ENCODE measurements around the gene TADA2A.
A peak's percentile ranks its signal among the peaks of the same experiment; 100 is the strongest.

Gene TADA2A

DNA sequence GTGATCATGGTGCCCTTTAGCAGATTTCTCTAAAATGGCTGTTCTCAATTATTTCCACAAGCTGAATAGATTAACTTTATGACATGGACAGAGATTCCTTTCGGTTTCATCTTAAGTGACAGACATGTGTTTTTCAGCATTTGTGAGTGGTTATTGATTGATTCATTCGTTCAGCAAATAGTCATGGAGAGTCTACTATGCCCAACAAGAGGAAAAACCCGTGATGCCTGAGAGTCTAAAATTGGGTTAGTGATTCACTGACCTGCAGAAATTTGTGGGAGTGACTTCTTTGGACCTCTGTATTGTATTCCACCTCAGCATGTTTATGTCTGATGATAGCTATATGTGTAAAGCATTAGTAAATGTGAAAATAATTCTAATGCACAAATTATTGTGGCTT, 55.0 kb downstream of the TADA2A start:
- DNase-seq (ENCODE audit: low read depth in 2 of 2): no peak

DNA sequence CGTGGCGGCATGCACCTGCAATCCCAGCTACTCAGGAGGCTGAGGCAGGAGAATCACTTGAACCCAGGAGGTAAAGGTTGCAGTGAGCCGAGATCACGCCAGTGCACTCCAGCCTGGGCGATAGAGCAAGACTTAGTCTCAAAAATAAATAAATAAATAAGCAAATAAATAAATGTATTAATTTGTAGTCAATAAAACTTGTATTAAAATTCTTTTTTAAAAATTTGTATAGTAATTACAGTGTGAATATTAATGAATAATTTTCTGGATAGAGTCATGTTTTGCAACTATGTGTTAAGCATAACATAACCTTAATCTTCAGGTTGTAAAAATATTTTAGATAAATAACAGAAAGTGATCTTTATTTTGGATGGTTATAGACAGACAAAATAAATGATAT, 55.8 kb downstream of the TADA2A start:
- DNase-seq (ENCODE audit: low read depth in 2 of 2): no peak

DNA sequence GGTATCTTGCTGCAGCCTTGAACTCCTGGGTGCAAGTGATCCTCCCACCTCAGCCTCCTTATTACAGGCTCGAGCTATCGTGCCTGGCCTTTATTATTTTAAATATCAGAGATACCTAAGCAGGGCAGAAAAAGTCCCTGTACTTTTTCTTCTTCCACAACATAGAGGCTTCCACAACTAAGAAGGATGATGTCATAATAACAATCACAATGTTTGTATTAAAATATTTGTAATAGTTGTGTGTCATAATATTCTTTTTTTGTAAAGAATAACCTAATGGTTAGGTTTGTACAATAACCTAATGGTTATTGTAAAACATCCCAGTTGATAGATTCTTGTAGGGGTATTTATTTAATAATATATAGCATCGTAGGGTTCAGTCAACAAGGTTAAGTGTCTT, 56.4 kb downstream of the TADA2A start:
- DNase-seq (ENCODE audit: low read depth in 2 of 2): no peak

DNA sequence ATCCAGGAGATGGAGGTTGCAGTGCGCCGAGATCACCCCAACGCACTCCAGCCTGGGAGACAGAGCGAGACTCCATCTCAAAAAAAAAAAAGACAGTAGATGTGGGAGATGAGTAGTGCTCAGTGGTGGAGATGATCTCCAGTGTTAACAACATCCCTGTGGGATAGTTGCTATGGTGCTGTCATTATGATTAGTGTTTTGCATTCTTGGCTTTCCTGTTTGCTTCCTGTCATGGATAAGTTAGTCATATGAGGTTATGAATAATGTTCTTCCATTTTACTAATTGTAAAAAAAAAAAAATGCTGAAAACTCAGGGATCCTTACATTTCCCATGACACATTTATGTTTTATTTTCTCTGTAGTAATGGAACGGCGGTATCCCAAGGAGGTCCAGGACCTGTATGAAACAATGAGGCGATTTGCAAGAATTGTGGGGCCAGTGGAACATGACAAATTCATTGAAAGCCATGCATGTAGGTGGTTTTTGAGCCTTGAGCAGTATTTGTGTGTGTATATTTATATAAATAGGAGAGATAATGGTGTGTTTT, 58.5 kb downstream of the TADA2A start:
- no peak for DNase-seq (ENCODE audit: low read depth in 2 of 2)

DNA sequence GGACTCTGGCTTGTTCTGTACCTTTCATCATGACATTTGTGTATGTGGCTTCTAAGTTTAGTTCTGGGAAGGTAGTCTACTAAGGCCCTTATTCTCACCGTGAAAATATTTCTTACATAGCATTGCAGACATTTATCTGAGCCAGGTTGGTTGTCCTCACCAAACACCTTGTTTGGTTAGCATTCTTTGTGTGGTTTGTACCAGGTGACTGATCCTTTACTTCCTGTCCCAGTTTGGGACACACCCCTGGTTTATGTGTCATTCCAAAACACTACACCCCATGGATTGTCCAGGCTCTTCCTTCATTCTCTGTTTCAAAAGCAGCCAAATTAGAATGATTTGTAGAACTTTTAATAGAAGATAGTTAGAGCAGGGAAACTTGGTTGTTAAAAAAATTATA, 59.8 kb downstream of the TADA2A start:
- DNase-seq (ENCODE audit: low read depth in 2 of 2): no peak

DNA sequence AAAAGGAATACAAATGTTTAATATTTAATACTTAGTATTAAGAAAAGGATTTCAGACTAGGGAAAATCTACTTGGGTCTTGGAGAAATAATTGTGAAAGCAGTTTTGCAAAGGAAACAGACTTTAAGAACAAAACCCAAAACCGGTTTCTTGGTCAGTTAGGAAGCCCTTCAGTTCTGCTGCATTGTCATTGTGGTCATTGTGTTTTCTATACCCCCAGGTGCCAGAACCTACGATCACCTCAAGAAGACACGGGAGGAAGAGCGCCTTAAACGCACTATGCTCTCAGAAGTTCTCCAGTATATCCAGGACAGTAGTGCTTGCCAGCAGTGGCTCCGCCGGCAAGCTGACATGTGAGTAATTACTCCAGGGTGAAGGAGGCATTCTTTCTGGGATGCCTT, 63.5 kb downstream of the TADA2A start:
- no peak for DNase-seq (ENCODE audit: low read depth in 2 of 2)

DNA sequence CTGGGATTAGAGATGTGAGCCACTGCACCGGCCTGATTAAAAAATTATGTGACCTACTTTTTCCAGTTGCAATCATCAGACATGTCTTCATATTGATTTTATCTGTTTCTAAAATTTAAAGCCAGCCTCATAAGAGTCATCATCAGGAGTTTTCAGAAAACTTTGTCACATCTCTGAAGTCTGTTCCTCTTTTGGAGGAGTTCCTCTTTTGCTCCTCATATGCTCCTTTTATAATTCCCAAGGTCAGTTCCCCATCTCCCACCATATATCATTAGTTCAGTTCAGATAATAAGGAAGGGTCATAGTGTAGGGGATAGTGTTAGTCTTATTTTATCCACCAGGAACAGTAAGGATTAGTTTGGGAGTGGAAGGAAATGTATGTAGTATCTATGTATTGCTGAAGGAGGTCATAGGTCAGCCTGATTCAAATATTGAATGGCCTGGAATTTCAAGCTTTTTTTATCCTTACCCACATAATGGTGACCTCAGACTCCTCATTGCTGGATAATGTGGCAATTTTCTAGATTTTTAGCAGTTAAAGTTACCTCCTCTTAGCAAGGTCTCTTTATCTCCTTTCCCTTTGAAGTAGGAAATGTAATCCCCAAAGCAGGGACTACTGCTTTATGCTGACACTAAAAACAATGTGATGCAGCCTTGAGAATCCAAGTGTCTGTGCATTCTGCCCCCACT, 69.2 kb downstream of the TADA2A start:
- DNase-seq (ENCODE audit: low read depth in 2 of 2): no peak

DNA sequence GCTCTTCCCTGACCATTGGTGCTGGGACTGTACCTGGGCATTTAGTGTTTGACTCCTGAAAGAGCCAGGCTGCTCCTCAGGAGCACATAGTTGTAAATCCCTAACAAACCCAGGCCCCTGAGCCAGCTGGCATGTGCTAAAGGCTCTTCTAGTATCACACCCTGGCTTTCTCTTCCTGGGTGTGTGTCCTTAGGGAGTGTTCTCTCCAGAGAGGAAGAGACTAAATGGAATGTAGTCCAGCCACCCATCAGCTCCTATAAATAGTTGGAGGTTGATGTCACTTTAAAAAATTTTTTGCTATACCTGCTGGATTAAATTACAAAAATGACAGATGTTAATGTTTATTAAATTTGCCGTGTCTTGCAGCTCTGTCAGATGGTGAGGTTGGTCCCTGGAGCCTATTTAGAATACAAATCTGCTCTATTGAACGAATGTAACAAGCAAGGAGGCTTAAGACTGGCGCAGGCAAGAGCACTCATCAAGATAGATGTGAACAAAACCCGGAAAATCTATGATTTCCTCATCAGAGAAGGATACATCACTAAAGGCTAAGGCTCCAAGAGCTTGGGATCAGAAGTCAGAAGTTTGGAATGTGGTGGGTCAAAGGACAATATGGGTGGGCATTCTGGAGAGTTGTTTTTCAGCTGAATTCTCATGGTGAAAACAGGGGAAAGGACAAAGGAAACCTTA, 69.9 kb downstream of the TADA2A start:
- DNase-seq (ENCODE audit: low read depth in 2 of 2): no peak

DNA sequence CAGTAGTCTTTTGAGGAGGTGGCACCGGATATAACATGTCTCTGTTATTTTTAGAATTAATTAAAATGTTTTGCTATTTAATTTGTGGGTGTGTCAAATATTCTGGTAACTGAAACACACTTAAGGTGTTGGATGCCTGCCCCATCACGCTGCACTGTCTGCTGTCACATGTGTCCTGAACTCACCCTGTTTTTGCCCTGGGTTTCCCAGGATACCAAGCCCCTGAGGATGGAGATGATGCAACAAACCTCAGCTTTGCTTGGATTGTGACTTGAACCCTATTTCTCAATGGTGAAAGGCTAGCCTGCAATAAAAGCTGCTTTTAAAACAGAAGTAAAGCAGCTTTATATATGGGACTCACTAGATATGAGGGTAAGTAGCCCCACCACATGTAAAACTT, 71.5 kb downstream of the TADA2A start:
- no peak for DNase-seq (ENCODE audit: low read depth in 2 of 2)

DNA sequence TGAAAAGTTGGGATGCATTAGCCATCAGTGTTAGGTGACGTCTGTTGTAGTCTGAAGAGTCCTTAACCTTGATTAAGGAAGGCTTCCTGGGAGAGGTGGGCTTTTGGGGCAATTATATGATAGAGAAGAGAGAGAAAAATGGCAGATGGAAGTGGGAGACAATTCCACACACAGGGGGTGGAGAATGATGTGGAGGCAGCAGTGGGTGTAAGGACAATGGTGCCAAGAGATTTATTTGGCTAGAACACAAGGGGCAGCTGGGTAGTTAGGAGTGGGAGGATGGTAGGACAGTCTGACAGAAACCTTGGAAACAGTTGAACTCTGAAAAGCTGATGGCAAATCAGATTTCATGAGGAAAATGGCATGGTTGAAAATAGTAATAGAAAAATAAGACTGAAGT, 72.3 kb downstream of the TADA2A start:
- no peak for DNase-seq (ENCODE audit: low read depth in 2 of 2)

DNA sequence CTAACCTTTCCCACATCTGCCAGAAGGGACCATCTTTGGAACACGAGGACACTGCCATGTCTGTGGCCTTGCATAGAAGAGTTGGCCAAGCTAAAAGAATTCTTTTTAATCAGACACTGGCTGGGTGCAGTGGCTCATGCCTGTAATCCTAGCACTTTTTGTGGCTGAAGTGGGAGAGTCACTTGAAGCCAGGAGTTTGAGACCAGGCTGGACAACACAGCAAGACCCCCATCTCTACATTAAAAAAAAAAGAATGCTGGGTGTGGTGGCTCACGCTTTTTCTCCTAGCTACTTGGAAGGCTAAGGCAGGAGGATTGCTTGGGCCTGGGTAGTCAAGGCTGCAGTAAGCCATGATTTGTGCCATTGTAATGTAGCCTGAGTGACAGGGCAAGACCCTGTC, 73.7 kb downstream of the TADA2A start:
- DNase-seq (ENCODE audit: low read depth in 2 of 2): no peak

DNA sequence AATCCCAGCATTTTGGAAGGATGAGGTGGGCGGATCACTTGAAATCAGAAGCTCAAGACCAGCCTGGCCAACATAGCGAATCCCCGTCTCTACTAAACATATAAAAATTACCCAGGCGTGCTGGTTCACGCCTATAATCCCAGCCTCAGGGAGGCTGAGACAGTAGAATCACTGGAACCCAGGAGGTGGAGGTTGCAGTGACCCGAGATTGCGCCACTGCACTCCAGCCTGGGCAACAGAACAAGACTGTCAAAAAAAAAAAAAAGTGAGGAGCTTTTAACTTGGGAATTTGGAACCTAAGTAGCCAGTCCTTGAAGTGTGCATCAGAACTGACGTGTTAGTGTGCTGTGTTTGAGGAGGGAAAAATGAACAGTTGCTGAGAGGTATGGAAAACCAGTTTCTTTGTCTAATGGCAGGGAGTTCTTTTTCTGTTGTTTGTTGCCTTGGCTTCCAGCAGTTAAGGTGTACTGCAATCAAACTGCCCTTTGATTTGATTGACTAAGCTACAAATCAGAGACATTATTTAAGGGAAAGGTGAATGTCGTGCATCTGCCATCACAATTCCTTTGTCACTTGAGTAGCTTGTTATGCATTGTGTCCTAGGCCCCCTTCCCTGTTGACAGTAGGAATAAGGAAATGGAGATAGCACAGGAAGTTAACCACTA, 74.4 kb downstream of the TADA2A start:
- no peak for DNase-seq (ENCODE audit: low read depth in 2 of 2)

DNA sequence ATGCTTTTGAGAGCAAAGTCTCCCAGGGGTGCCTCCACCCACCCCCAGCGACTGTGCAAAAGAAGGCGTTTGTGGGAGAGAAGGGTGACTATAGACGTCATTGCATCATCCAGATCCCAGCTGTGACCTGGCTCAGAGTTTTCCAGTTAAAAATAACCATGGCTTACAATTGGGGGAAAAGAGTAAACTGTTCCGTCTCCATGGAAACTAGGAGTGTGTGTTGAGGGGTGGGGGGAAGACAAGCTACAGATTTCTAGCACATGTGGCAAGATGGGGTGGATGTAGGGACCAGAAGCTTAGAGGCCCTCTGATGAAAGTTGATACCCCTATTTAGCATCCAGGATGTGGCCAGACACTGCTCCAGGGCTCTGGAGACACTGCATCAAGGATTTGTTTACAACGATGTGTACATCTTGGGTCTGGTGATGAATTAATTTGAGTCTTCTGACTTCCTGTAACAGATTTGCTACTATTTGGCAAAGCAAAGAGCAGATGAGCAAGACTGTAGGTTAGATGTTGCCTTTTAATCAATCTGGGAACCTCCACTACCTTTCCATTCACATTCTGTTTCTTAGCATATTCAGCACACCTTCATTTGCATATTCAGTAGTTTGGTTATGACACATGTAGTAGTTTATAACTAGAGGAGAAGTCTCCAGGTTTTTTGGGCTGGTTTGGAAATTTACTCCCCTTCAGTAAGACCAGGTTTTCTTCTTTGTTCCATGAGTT, 76.8 kb downstream of the TADA2A start:
- DNase-seq (ENCODE audit: low read depth in 2 of 2): peak; percentile 87 to 89

DNA sequence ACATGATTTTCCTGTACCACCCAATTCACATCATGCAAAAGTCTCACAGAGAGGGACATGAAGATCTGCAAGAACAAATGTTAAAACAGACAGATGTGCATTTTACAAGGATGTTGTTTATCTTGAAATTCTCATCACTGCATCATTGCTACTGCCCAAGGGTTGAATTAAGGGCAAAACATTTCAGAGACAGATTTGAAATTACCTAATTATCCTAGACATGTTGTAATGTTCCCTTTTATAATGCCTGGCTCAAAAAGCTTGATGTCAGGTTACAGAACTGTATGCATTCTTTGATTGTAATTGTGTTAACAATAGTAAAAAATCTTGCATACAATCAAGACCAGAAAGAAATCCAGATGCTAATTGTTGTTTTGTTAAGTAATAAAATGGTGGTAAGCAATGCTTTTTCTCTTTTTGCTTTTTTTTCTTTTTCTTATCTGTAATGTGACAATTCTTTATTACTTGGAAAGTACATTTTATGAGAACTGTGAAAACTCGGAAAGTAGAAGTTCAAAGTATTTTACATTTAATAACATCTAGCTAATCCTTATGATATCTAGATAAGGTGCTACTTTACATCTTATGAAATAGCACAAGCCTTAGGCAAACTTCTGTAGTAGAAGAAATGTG, 79.4 kb downstream of the TADA2A start:
- DNase-seq (ENCODE audit: low read depth in 2 of 2): no peak

DNA sequence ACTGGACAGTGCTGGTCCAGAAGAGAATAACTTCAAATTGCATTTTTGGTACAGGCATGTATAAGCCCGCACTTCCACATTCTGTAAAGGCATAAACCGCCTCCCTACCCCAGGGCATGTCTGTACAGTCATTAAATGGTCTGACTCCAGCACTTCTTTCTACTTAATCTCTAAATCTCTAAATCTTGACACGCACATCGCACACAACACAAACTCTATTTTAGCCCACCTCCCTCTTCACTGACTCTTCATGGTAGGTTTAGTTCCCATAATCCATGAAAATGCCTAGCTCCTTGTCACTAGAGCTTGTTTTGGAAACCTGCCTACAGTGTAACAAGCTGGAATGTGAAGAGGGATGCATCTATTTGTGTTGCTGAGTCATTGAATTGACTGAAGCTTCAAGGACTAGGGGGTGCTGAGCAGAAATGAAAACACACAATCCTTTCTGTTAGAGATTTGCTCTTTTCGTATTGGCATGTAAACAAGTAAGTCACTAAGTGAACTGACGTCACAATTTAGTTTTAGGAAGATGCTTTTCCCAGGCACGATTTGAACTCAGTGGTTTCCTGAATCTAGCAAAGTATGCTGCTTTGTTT, 81.4 kb downstream of the TADA2A start:
- DNase-seq (ENCODE audit: low read depth in 2 of 2): peak; percentile 87 to 91

DNA sequence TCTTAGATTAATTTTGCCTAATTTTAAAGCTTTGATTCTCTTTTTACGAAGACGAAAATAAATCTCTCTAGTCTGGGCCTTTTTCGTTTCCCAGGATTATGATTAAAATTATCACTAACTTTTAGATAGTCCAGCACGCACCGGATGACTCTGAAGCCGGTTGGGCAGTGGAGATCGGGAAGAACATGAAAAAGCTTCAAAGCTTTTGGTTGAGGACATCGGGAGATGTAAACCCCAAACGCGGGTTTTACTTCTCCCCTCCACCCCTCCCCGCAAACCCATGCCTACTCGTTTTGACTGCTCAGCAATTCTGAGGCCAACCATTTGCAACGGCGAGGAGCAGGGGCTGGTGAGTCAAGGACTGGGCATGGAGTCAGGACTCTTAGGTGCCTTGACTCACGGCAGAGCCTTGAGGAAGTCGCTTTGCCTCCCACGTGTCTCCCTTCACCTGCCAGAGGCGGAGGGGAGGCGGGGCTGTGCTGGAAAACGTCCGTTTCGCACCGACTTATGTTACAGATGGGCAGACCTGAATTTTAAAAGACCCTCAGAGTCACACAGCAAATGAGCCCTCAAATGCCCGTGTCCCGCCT, 82.0 kb downstream of the TADA2A start:
- peak; percentile 67 to 70 for DNase-seq (ENCODE audit: low read depth in 2 of 2)

DNA sequence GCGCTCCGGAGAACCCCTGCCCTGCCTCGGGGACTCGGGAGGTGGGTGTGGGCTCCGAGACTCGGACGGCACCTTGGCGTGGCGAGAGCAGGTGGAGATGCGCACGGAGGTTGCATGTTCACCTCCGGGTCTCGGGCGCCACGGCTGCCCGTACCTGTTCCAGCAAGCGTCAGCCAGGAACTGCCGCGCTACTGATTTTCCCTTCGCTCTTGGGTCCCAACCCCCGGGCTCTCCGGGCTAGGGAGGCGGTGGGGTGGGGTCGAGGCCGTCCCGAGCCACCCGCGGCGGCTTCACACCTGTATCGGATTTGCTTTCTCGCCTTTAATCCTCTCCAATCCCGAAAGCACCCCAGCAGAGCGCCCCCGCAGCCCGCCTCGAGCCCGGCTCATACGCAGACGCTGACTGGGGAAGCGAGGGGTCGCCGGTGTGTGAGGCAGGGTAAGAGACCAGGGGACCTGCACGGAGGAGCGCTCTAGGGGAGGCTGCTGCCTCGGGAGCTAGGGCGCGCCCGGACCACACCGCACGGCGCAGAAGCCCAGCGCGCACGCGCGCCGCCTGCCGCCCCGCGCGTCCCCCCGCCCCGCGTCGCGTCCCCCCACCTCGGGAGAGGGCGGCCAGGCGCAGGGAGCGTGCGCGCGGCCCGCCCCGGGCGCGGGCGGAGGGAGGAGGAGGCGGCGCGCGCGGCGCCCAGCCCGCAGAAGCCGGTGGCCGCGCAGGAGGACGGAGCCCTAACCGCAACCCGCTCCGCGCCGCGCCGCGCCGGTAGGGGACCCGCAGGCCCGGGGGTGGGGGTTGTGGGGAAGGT, 82.7 kb downstream of the TADA2A start, which contains the start of gene DUSP14:
DUSP14 (plus strand) TSS at position 695 of the 805 bp plus-strand sequence. CDS start 22,382 bp downstream, outside the sequence.
- DNase-seq (ENCODE audit: low read depth in 2 of 2): peak; percentile 57 to 61

DNA sequence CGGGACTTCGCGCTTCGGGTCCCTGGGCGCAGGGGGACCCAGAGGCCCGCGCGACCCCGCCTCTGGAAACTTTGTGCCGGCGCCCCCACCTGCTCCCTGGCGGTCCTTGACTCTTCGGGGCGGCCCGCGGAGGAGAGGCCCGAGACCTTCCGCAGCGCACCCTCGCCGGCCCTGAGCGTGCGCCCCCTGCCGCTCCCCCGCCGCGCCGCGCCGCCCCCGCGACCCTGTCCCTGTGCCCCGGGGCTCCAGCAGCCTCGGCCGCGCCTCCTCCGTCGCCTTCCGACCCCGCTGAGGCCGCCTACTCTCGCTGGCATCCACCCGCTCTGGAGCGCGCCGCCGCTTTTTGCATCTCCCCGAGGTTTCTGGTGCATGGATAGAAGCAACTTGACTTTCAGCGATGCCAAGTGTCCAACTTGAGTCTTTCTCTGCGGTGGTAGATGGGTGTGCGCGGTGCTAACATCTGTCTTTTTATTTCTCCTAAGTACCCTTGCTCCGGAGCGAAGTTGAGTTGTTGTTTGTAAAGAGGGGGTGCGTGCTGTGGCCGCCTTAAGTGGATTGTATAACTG, 83.4 kb downstream of the TADA2A start:
- DNase-seq (ENCODE audit: low read depth in 2 of 2): no peak
